Stimulated activated CD8-positive, alpha-beta memory T cell treated with anti-CD3 and anti-CD28 coated beads, Interleukin-15, amount 100 ng/mL, for 48 hours (primary cell): ENCODE data around the gene SUCLG2.

Source experiments
- DNase-seq, 2 donors: peaks; one replicate each; pipeline ENCODE4 v3.0.0-alpha.2; 2020; ENCODE audit warnings: low read depth in 2 of 2

SUCLG2 gene

DNA sequence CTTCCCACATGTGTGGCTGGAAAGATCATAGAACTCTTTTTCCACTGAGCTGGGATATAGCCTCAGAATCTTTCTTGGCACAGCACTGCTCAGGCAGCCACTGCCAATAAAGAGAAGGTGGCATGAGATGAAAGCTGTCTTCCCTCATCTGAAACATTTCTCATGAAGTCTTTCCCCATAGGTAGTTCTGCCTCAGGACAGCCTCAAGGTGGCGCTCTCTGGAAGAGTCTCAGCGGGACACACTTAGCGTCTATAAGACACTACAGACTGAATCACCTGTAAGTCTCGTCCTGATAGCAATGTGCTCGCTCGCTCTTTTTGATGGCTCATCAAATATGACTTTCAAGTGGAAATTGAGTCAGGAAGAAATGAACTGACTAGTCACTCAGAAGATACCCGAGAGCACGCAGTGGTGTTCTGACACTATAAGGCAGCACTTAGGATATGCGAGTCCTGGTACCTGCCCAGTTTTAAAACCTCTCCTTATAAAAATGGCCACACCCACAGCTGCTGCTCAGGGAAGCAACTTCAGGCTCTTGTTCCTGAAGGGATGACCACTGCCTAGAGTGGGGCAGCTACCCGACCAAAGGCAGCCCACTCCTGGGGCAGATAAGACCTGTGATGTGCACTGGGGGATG is 269.5 kb downstream of the SUCLG2 start:
- DNase-seq = peak in 1 of 2 donors; percentile 11

DNA sequence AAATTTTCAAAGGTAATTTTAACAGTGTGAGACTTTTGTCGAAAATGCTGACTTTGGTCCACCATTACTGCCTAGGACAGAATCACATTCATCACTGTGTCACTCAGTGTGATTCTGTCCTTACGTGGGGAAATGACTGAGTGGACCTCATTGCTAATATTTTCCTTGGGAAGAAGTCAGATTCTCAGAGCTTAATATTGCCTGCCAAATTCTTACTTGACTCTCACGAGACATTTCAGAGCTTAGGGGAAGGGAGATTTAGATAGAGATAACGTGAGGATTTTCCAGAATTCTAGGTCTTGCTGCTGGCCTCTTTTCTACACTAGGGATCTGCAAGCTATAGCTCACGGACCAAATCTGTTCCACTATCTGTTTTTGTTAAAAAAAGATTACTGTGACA is 270.4 kb downstream of the SUCLG2 start:
- DNase-seq = no peak

DNA sequence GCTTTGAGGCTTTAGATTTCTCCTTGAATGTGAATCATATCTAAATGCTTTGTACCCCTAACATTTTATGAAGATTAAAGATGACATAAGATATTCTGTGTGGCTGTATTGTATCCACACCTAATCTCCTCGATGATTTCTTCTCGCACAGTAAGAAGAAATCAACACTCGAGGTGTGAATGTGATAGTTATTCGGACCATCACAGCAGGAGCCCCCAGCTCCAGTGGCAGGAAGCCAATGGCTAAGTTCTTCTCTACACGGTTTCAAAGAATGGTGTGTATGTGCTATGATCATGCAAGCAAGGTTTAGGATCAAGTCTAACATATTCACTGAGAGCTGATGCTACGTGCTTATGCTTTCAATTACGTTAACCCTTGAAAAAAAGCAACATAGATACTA is 271.0 kb downstream of the SUCLG2 start:
- DNase-seq = no peak

DNA sequence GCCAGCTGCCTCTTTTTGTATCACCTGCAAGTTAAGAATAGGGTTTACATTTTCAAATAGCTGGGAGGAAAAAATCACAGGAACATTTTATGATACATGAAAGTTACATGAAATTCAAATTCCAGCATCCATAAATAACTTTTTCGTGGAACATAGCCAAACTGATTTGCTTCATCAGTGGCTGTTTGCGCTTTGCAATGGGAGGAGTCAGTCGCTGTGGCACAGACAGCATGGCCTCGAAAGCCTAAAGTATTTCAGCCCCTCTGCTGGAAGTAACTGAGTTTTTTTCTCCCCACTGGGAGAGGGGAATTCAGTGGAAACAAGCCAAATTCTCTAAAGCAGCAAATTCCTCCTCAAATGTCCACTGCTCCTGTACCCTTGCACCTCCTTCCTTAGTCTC is 271.9 kb downstream of the SUCLG2 start:
- DNase-seq = no peak

DNA sequence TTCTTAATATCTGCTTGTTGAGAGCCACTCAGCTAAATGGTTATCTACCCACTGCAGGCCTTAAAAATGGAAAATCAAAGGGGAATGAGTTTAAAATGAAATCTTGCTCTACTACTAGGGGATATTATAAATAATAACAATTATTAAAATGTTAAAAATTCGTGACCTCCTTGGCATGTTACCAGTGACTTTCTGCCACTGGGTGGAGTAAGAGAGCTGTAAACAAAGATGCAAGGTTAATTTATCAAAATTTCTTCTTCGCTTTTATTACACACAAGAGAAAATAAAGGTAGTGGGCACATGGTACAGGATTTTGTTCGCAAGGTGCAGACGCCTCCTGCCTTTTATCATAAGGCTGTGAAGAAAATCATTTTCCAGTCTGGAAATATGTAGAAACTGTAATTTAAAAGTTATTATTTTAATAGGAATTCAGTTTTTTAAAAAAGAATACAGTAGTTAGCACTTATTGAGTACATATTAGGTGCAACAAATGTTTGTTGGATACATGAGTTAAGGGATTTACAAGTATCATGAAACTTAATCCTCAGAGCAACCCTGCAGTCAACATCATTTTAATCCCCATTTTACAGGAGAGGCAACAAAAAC is 272.6 kb downstream of the SUCLG2 start:
- no peak for DNase-seq

DNA sequence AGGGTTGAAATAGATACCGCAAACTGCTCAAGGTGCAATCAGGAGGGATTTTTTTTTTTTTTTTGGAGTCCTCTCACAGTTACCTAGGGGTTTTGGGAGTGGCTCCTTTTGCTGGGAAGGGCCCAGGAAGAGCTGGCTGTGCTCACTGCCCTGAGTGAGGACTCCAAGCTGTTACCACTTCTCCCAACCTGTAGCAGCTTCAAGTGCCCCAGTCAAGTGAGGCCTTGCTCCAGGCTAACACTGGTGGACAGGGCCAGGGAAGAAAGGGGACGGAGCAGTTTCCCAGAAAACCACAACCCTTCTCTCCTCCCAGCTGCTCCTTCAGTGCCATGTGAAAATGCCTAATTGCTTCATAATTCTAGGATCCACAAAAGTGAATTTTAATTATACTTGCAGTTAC is 274.3 kb downstream of the SUCLG2 start:
- no peak for DNase-seq

DNA sequence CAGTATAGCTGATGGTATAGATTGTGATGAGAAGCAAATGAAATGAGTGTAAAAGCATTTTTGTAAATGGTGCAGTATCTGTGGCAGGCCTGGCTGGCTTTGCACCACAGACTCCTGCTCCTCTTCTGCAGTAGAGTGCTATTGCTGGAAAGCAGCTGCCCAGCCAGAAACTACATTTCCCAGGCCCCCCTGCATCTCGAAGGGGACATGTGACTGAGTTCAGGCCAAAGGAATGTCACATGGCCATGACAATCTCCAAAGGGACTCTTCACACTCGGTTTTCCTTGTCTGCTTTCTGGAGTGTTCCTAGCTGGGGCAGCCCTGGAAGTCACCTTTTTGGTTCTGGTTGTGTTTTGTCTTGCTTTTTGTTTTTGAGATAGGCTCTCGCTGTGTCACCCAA is 277.1 kb downstream of the SUCLG2 start:
- no peak for DNase-seq

DNA sequence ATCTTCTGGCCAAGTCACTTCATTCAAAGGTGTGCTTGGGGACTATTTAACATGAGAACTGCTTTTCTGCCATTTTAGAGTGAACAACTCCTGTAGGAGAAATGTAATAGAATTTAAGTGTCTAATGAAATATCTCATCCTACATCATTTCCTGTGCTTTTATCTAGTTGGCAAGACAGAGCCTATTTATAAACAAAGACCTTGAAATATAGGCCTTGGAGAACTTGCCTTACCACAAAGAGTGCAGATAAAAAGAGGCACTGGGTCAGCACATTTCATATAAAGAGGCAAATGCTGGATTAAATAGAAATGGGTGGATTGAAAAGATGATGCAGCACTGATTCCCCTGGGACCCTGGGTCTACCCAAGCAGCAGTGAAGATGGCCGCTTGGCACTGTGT is 278.0 kb downstream of the SUCLG2 start:
- DNase-seq = no peak

DNA sequence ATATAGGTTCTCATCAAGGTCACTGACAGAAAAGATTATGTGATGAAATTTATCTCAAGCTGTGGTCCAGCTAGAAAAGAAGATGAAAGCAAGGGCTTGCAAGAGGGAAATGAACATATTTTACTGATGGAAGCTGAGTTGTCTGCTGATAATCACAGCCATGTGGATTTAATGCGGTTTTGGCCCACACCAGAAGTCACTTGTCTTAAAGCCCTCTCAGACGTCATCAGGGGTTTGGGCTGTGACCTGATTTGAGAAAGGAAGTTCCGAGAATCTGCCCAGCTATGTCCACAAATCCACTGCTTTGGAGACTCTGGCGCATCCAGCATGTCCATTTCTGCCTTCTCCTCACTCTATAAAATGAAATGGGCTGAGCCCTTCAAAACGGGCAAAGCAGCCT is 278.4 kb downstream of the SUCLG2 start:
- no peak for DNase-seq

DNA sequence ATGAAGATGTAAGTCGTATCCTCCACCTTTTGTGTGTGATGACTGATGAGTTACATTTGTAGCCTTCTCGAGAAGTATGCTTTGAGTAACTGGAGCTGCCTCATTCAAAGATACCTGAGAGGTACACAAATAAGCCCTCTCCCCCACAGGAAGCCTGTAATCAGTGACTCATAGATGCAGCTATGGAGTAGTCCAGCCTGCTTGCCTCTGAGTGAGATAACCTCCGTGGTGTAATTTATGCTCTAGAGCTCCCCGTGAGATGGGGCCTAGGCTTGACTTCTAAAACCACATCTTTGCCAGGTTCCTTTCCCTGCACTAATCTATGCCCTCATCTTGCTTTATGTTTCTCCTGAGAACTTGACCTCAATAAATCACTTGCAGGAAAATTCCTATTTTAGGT is 291.7 kb downstream of the SUCLG2 start:
- DNase-seq = peak in 1 of 2 donors; percentile 12

DNA sequence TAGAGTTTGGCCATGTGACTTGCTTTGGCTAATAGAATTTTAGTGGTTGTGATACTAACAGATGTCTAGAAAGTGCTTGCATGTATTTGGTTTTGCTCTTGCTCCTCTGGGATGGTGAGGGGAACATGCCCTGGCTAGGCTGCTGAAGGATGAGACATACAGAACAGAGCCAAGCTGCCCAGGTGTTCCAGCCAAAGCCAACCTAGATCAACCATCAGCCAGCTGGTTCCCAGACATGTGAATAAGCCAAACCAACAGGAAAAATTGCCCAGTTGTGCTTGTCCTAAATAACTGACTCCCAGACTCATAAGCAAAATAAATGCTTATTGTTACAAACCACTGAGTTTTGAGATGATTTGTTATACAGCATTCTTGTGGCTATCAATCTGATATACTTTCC is 292.6 kb downstream of the SUCLG2 start:
- no peak for DNase-seq

DNA sequence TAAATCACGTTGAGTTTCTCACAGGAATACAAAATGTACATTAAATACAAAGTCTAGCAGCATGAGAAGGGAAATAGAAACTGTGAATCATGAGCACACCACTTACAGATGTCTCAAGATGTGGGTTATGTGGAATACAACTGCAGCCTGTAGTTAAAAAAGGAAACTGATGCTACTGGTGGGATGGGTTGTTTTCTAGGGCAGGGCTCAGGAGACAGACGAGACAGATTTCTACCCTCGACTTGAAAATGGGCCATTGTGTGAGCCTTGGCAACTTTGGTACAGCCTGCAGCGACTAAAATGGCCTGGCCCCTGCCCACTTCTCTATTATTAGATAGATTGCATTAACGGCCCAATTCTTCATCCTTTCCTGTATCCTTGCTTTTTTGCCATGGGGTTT is 293.1 kb downstream of the SUCLG2 start:
- DNase-seq = no peak

DNA sequence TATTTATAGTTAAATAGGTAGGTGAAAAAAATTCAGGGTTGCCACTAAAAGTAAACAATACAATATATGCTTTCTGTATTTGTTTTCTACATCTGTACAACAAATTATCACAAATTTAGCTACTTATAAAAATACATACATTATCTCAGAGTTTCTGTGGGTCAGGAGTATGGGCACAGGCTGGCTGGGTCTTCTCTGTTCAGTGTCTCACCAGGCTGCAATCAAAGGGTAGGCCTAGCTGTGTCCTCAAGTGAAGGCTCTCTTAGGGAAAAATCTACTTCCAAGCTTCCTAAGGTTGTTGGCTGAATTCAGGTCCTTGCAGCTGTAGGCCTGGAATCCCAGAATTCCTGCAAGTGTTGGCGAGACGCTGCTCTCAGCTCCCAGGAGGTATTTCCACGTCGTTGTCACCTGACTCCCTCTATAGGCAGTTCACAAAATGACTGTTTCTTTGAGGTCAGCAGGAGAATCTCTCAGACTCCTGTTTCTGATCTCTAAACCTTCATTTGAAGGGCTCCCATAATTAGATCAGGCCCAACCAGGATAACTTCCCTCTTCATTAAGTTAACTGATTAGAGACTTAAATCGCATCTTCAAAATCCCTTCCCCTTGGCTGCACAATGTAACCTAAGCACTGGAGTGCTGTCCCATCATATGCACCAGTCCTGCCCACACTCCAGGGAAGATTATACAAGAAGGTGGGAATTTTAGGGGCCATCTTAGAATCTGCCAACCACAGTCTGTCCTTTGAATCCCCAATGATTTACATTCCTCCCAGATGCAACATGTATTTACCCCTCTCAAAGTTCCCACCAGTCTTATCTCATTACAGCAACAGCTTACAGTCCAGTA is 296.6 kb downstream of the SUCLG2 start:
- no peak for DNase-seq

DNA sequence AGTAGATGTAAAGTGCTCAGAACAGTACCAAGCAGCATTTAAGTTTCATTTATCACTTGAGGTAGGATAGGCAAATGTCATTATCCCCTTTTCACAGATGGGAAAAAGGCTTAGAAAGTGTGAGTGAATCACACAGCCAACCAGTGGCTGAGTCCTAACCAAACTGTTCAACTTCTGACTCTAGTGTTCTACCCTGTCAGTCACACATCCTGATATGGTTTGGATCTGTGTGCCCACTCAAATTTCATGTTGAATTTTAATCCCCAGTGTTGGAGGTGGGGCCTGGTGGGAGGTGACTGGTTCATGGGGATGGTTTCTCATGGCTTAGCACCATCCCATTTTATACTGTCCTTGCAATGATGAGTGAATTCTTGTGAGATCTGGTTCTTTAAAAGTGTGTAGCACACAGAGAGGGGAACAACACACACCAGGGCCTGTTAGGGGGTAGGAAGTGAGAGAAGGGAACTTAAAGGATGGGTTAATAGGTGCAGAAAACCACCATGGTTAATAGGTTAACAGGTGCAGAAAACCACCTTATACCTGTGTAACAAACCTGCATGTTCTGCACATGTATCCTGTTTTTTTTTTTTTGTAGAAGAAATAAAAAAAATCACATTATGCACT is 304.7 kb downstream of the SUCLG2 start:
- DNase-seq = peak; percentile 38 to 42

DNA sequence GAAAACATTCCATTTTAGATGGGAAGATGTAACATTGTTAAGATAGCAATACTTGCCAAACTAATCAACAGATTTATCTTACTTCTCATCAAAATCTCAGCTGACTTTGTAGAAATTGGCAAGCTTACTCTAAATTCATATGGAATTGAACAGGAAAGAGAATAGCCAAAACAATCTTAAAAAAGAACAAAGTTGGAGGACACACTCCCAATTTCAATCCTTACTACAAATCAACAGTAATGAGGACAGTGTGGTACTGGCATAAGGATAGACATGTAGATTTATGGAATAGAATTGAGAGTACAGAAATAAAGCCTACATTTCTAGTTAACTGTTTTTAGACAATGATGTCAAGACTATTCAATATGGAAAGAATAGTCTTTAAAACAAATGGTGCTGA is 308.3 kb downstream of the SUCLG2 start:
- DNase-seq = no peak

DNA sequence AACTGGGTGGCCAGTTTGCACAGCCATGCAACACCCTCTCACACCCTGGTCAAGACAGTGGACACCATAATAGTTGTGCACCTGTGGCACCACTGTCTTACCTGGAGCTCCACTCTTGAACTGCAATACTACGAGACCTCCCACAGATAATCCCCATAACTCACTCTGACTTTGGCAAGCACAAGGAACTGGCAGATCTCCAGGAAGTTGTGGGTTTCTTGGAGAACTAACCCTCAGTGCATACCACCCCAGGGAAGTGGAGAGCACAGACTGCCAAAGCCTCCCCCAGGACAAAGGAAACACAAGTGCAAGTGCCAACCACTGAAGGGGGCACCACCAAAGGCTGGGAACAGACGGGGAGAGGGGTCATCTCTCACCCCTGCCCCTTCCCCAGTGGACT is 318.6 kb downstream of the SUCLG2 start:
- no peak for DNase-seq

DNA sequence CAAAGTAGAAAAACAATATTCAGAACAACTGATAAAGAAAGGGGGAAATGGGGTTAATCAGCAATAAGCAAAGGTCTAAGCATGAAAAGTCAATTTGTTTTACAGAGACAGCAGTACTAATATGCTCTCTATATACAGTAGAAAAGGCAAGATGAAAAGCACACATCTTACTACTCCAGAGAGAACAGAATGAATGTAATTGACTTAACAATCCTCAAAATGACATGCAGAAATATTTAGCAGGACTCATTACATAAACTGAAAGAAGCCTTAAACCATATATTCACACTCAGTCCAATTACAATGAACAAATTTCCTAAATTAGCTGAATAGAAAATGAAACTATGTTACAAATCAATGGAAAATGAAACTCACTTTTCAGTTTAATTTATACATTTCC is 319.8 kb downstream of the SUCLG2 start:
- no peak for DNase-seq

DNA sequence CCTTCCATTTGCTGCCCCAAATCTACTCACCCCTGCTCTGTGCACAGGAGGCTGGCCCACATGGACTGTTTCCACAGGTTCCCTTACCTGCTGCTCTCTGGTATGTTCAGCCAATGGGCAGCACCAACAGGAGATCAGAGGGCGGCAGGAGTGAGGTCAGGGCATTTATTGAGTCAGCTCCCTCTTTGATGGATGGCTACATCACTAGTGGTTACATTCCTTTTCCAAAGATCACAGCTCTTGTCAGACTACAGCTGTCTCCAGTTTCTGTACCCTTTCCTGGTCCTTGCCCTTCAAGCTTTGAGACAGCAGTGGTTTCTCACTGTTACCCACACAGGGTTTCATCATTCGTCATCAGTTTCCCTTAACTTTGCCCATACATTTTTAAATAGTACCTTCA is 325.1 kb downstream of the SUCLG2 start:
- DNase-seq = peak; percentile 38 to 43

DNA sequence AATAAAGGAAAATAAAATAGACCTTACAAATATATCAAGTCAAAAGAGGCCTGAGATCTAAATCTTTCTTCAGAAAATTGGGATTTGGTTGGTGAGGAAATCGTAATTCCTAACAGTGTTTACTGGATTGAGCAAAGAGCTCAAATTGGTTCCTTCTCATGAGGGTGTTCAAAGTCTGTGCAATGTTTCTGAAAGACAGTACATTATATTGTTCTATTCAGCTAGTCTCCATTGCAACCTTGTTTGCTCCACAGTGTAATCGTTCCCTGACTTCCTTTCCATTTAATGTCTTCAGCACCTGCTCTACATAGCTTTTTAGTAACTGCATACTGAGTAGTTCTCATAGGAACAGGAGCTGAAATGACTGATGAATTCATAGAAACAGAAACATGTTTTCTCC is 326.8 kb downstream of the SUCLG2 start:
- no peak for DNase-seq

DNA sequence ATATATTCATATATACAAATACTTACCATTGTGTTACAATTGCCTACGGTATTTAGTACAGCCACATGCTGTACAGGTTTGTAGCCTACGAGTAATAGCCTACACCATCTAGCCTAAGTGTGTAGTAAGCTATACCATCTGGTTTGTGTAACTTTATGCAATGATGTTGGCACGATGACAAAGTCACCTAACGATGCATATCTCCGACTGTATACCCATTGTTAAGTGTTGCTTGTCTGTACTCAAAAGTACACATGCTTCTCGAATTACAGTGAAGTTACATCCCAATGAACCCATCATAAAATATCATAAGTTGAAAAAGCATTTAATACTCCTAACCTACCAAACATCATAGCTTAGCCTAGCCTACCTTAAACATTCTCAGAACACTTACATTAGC is 329.2 kb downstream of the SUCLG2 start:
- DNase-seq = no peak
